H1 (cell line): ENCODE measurements around the gene PRPH2.

Experiments
- ASH2L ChIP-seq: fragments of 200-600, 300-600 bp; sonication (generic); IDR thresholded peaks from one replicate; pipeline ENCODE4 v1.7.1; 2017; ENCODE audit warnings: low read length
- CBX8 ChIP-seq: fragments of 300-800, 300-1000 bp; sonication (generic); IDR thresholded peaks from 2 replicates; pipeline ENCODE4 v1.7.1; 2016; ENCODE audit warnings: low read depth, low read length, borderline replicate concordance
- CTCF ChIP-seq, 3 experiments: IDR thresholded peaks; 1 replicate in 2 of 3; 2 replicates in 1 of 3; pipeline versions ENCODE4 v1.5.1 to v1.6.1; 2011; ENCODE audit warnings: low read length in 3 of 3, mild to moderate bottlenecking in 3 of 3, inconsistent platforms in 2 of 3, low read depth in 1 of 3, moderate library complexity in 1 of 3; ENCODE audit not compliant: insufficient read depth in 1 of 3; ENCODE audit errors: control extremely low read depth in 1 of 3
- EP300 ChIP-seq, 2 experiments: IDR thresholded peaks; 1 replicate in 1 of 2; 2 replicates in 1 of 2; pipeline ENCODE4 v1.6.1; 2011 to 2012; ENCODE audit warnings: low read depth in 2 of 2, low read length in 2 of 2, mild to moderate bottlenecking in 2 of 2, borderline replicate concordance in 1 of 2, inconsistent platforms in 1 of 2, moderate library complexity in 1 of 2
- EZH2 ChIP-seq: fragments of 200-600 bp; sonication (generic); IDR thresholded peaks from 2 replicates; pipeline ENCODE4 v1.7.1; 2012; ENCODE audit warnings: low read depth, mild to moderate bottlenecking, moderate library complexity, low read length, inconsistent platforms; ENCODE audit not compliant: severe bottlenecking
- GABPA ChIP-seq: IDR thresholded peaks from 2 replicates; pipeline ENCODE4 v1.6.1; 2011; ENCODE audit warnings: mild to moderate bottlenecking, low read length, moderate library complexity, borderline replicate concordance; ENCODE audit not compliant: insufficient read depth
- JUND ChIP-seq: IDR thresholded peaks from 2 replicates; pipeline ENCODE4 v1.6.1; 2011; ENCODE audit warnings: mild to moderate bottlenecking, improper control_type of control experiment, low read length
- POLR2A ChIP-seq, 2 experiments: IDR thresholded peaks; 1 replicate in 1 of 2; 2 replicates in 1 of 2; pipeline ENCODE4 v1.6.1; 2011; ENCODE audit warnings: low read depth in 2 of 2, low read length in 2 of 2, mild to moderate bottlenecking in 2 of 2; ENCODE audit errors: control extremely low read depth in 1 of 2
- POLR2AphosphoS5 ChIP-seq: IDR thresholded peaks from 2 replicates; pipeline ENCODE4 v1.6.1; 2011; ENCODE audit warnings: low read depth, low read length
- YY1 ChIP-seq: IDR thresholded peaks from 2 replicates; pipeline ENCODE4 v1.6.1; 2011; ENCODE audit warnings: low read depth, mild to moderate bottlenecking, low read length
- ZNF274 ChIP-seq: IDR thresholded peaks from 2 replicates; pipeline ENCODE4 v1.7.0; 2012; ENCODE audit warnings: low read length, borderline replicate concordance; ENCODE audit errors: extremely low read depth

- TF ChIP-seq CTCF (IDR thresholded peaks at IDR 0.05; ENCODE audit: control extremely low read depth in 1 of 3, insufficient read depth in 1 of 3, low read depth in 1 of 3, low read length in 3 of 3) (no peak), CBX8 (no peak), YY1 (no peak), ZNF274 (no peak), POLR2A (IDR thresholded peaks at IDR 0.05; ENCODE audit: control extremely low read depth in 1 of 2, low read depth in 2 of 2, low read length in 2 of 2) (no peak), EZH2 (no peak), ASH2L (no peak), POLR2AphosphoS5 (no peak), EP300 (IDR thresholded peaks at IDR 0.05; ENCODE audit: borderline replicate concordance in 1 of 2, low read depth in 2 of 2, low read length in 2 of 2) (no peak), GABPA (no peak), JUND (no peak)
Observed at GRCh38 chr6:42727087-42727611, 4.8 kb upstream of the PRPH2 start.
